Parietal lobe (tissue), 2 donors: ENCODE data around the gene PAX1. TPM values are rescaled to one million over a fixed set of nuclear protein-coding genes. Genes with fewer than 3 reads are reported as not detected.

Experiments
- small RNA-seq: library from RNA; depleted of rRNA; stranded (forward); fragments of <200 nt; gene quantifications from one replicate; pipeline ENCODE3, GENCODE V24; 2014; ENCODE audit warnings: low replicate concordance
- total RNA-seq: library from RNA; depleted of rRNA; stranded (reverse); fragments of >200 nt; gene quantifications from one replicate; pipeline ENCODE4 v1.2.3, GENCODE V29; 2014

Gene PAX1
- total RNA-seq = not detected

GRCh38 chr20:21705575-21706260 lies at the start of gene PAX1:
PAX1 (plus strand) TSS chr20:21705664; CDS start chr20:21705713, 49 bp downstream.

Small RNA genes within 50 kb of the gene (small RNA-seq; reads per million reads assigned to genes)
- not detected for gene RPL41P1

Other genes with a start within 250 kb of the PAX1 start
- 0.31 TPM for gene NKX2-2, start 191.6 kb upstream of the PAX1 start, total RNA-seq